GM08714 (cell line): Measurements from ENCODE around the gene GNG2.

Experiments
- H3K4me3 ChIP-seq: fragments of 200-500 bp; sonication (Bioruptor generic); 2 replicates; pipeline ENCODE4 v1.5.1; 2014; ENCODE audit warnings: mild to moderate bottlenecking, low read length, inconsistent platforms
- ZNF274 ChIP-seq: IDR thresholded peaks from 2 replicates; pipeline ENCODE4 v1.6.1; 2012; ENCODE audit warnings: mild to moderate bottlenecking, low read depth, low read length

Gene GNG2

GRCh38 chr14:51996148-51996746 lies 135.8 kb downstream of the GNG2 start:
- TF ChIP-seq ZNF274: no peak
- no peak overlapping the region for H3K4me3 ChIP-seq

GRCh38 chr14:51998348-51998747 lies 137.9 kb downstream of the GNG2 start:
- TF ChIP-seq ZNF274: no peak
- no peak overlapping the region for H3K4me3 ChIP-seq

- no peak for TF ChIP-seq ZNF274
- no peak overlapping the region for H3K4me3 ChIP-seq
Measured at GRCh38 chr14:51999084-51999483, 138.7 kb downstream of the GNG2 start.

GRCh38 chr14:52000019-52000582 lies 139.7 kb downstream of the GNG2 start:
- TF ChIP-seq ZNF274: no peak
- no peak overlapping the region for H3K4me3 ChIP-seq

GRCh38 chr14:52000696-52001095 lies 140.3 kb downstream of the GNG2 start:
- H3K4me3 ChIP-seq: no peak overlapping the region
- TF ChIP-seq ZNF274: no peak

GRCh38 chr14:52002542-52002941 lies 142.1 kb downstream of the GNG2 start:
- no peak overlapping the region for H3K4me3 ChIP-seq
- no peak for TF ChIP-seq ZNF274

DNA sequence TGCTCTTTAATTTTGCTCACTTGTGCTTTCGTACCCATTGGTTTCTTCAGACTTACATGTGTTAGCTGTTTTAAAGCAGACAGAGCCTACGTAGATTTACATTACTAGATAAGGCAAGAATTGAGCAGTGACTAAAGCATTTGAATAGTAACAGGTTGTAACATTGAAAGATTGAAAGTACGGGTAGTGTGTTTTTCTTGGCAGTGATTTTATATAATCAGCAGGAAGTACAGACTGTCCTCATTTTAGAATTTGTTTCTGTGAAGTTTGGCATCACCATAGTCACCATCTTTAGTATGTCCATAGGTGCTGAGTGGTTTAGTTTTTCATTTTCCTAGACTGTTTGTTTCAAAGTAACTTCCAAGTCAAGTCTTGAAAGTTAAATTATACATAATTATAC lies 142.9 kb downstream of the GNG2 start:
- no peak overlapping the region for H3K4me3 ChIP-seq
- no peak for TF ChIP-seq ZNF274

- H3K4me3 ChIP-seq: no peak overlapping the region
- TF ChIP-seq ZNF274: no peak
Measured at GRCh38 chr14:52005625-52006024, 145.2 kb downstream of the GNG2 start.

GRCh38 chr14:52006361-52006760 lies 145.9 kb downstream of the GNG2 start:
- no peak for TF ChIP-seq ZNF274
- no peak overlapping the region for H3K4me3 ChIP-seq

GRCh38 chr14:52007211-52007610 lies 146.8 kb downstream of the GNG2 start:
- no peak for TF ChIP-seq ZNF274

DNA sequence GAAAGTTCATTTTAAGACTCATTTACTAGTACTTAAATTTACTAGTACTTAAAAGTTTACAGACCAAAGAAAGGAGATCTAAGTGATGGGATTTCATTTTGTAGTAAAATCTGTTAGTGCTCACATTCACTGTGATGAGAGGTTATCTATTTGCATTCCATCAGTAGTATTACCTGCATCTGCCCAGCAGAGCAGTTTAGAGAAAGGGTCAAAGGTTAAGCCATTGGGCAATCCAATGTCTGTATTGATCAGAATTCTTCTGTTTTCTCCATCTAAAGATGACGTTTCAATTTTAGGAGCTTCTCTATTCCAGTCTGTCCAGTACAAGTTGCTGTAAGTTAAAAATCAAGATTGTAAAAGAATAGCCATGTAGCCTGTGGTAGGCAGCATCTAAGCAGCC lies 147.2 kb downstream of the GNG2 start:
- no peak for TF ChIP-seq ZNF274
- H3K4me3 ChIP-seq: no peak overlapping the region

More at GRCh38 chr14:52007211-52007610, 146.8 kb downstream of the GNG2 start:
- no peak overlapping the region for H3K4me3 ChIP-seq

GRCh38 chr14:52008136-52008535 lies 147.7 kb downstream of the GNG2 start:
- H3K4me3 ChIP-seq: no peak overlapping the region
- TF ChIP-seq ZNF274: no peak

GRCh38 chr14:52010173-52010693 lies 149.8 kb downstream of the GNG2 start:
- H3K4me3 ChIP-seq: no peak overlapping the region
- TF ChIP-seq ZNF274: no peak

DNA sequence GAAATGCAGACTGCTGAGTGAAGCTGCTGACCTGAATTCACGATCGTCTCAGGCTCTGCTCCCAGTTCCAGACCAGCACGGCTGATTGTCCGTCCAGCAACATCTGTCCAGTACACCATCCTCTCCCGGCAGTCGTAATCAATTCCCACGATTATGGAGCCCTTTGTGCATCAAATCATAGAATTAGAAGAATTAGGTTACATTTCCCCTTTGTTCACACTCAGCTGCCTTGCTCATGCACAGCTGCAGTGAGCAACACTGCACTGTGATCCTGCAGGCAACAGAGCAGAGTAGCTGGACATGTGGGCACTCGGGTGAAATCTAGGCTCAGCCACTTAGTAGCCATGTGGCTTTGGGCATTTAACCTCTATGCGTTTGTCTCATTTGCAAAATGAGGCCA lies 151.1 kb downstream of the GNG2 start:
- H3K4me3 ChIP-seq: no peak overlapping the region
- no peak for TF ChIP-seq ZNF274

DNA sequence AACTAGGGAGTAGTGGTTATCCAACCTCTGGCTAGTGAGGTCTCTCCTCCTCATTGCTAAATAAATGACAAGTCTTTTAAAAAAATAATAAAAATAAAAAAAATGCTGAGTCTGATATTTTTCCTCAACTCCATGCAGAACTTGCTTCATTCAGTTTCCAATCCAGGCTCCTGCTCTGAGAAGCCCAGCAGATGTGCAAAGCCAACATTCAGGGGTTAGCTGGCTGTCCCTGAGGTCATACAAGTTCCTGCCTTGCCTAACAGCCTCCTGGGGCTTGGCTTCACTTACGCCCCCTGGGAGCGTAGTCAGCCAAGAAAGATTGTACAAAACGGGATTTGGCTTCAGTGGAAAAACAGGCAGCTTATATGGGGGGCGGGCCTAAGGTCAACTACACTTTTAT lies 152.2 kb downstream of the GNG2 start:
- TF ChIP-seq ZNF274: no peak
- H3K4me3 ChIP-seq: no peak overlapping the region
